T-helper 17 cell (primary cell): Measurements from ENCODE around the gene TEX264. TPM values are rescaled to one million over a fixed set of nuclear protein-coding genes. Genes with fewer than 3 reads are reported as not detected.

ENCODE experiments used
- ATAC-seq: fragments of 150-1000 bp; cut with Tn5 transposase; 2 replicates; pipeline ENCODE4 v1.10.0; 2021; ENCODE audit warnings: mild to moderate bottlenecking, moderate library complexity
- DNase-seq, 3 donors: peaks; one replicate each; pipeline versions ENCODE4 v3.0.0 to v3.0.0-alpha.2; 2020 to 2021
- H3K9me3 ChIP-seq: one replicate; pipeline ENCODE4 v1.7.0; 2013; ENCODE audit warnings: low read length, mild to moderate bottlenecking; ENCODE audit not compliant: control insufficient read depth, poor library complexity, severe bottlenecking
- H3K27ac Mint-ChIP-seq: one replicate; pipeline ENCODE4 v1.8.0; 2022; ENCODE audit warnings: mild to moderate bottlenecking, moderate library complexity, mixed read lengths
- H3K27me3 Mint-ChIP-seq: one replicate; pipeline ENCODE4 v1.8.0; 2022; ENCODE audit warnings: mixed read lengths
- H3K36me3 Mint-ChIP-seq: one replicate; pipeline ENCODE4 v1.8.0; 2022; ENCODE audit warnings: low read depth, mixed read lengths
- H3K4me1 Mint-ChIP-seq: one replicate; pipeline ENCODE4 v1.8.0; 2022; ENCODE audit warnings: mild to moderate bottlenecking, mixed read lengths
- H3K4me3 Mint-ChIP-seq: one replicate; pipeline ENCODE4 v1.8.0; 2022; ENCODE audit warnings: mild to moderate bottlenecking, moderate library complexity, mixed read lengths
- total RNA-seq, 4 donors: library from RNA in 2 of 4; stranded (reverse) in 2 of 4; gene quantifications; one replicate each; pipeline ENCODE4 v1.2.3 and lab custom pipeline; 2022 to 2026

Gene TEX264
- total RNA-seq, 2 donors from 2014 or later = 35.5 to 36.5 TPM

GRCh38 chr3:51668756-51669155, 2.3 kb upstream of the TEX264 start:
- Mint-ChIP-seq H3K4me1 (peaks cover 45% of the 10 kb centered on the region), H3K4me3 (no peak overlapping the region), H3K27ac (peak overlapping the region; percentile 94), H3K36me3 (peaks cover 1% of the 10 kb centered on the region), H3K27me3 (no peaks in the 10 kb centered on the region)
- ATAC-seq (no peak), DNase-seq (no peak)
- no peaks in the 10 kb centered on the region for H3K9me3 ChIP-seq

- Mint-ChIP-seq H3K27ac (peak overlapping the region; percentile 94), H3K4me1 (peaks cover 51% of the 10 kb centered on the region), H3K27me3 (no peaks in the 10 kb centered on the region), H3K36me3 (no peaks in the 10 kb centered on the region), H3K4me3 (peak overlapping the region; percentile 94)
- DNase-seq (peak; percentile 65 to 77 (median 72)), ATAC-seq (no peak)
- H3K9me3 ChIP-seq = no peaks in the 10 kb centered on the region
Measured at GRCh38 chr3:51669241-51670052, 1.6 kb upstream of the TEX264 start.

GRCh38 chr3:51670053-51670822, 814 bp upstream of the TEX264 start:
- Mint-ChIP-seq H3K4me1 (peaks cover 59% of the 10 kb centered on the region), H3K27me3 (no peaks in the 10 kb centered on the region), H3K36me3 (no peaks in the 10 kb centered on the region), H3K27ac (peak overlapping the region; percentile 94), H3K4me3 (peak overlapping the region; percentile 94)
- ATAC-seq (peak; percentile 49), DNase-seq (peak in 2 of 3 donors; percentile 34 to 56)
- no peaks in the 10 kb centered on the region for H3K9me3 ChIP-seq

GRCh38 chr3:51671734-51672475, 853 bp downstream of the TEX264 start:
- Mint-ChIP-seq H3K36me3 (peaks cover 4% of the 10 kb centered on the region), H3K4me3 (peak overlapping the region; percentile 94), H3K27ac (peak overlapping the region; percentile 94), H3K27me3 (no peaks in the 10 kb centered on the region), H3K4me1 (peaks cover 67% of the 10 kb centered on the region)
- H3K9me3 ChIP-seq = no peaks in the 10 kb centered on the region
- ATAC-seq (peak; percentile 22), DNase-seq (peak in 2 of 3 donors; percentile 43 to 47)

- Mint-ChIP-seq H3K4me3 (peak overlapping the region; percentile 77), H3K4me1 (peaks cover 74% of the 10 kb centered on the region), H3K27ac (peak overlapping the region; percentile 94), H3K27me3 (no peaks in the 10 kb centered on the region), H3K36me3 (peaks cover 4% of the 10 kb centered on the region)
- DNase-seq (no peak), ATAC-seq (no peak)
- no peaks in the 10 kb centered on the region for H3K9me3 ChIP-seq
Measured at GRCh38 chr3:51673181-51673801, 2.2 kb downstream of the TEX264 start.

DNA sequence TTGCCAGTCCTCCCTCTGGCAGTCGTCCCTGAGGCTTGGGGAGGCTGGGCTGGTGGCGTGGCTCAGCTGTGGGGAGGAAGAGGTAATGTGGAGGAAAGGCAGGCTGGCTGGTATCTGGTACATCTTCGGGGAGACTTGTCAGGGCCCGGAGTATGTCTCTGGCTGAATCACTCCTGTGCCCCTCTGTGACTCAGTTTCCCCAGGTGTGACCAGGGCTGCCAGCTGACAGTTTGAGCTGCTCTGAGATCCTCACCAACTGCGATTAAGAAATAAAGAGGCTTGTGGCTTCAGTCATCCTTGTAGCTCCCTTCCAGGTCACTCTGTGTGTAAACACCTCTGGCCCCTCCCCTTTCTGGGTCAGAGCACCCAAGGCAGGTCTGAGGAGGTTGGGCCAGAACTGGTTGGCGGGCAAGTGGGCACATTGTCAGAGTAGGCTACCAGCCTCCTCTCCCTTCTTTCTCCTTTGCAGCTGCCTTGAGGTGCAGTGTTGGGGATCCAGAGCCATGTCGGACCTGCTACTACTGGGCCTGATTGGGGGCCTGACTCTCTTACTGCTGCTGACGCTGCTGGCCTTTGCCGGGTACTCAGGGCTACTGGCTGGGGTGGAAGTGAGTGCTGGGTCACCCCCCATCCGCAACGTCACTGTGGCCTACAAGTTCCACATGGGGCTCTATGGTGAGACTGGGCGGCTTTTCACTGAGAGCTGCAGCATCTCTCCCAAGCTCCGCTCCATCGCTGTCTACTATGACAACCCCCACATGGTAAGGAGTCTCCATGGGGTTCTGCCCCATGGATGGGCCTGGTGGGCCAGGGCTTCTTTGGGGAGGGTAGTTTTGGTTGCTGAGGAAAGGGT, 3.0 kb downstream of the TEX264 start:
- ATAC-seq (no peak), DNase-seq (no peak)
- Mint-ChIP-seq H3K4me3 (peak overlapping the region; percentile 77), H3K36me3 (peaks cover 4% of the 10 kb centered on the region), H3K4me1 (peaks cover 76% of the 10 kb centered on the region), H3K27ac (peak overlapping the region; percentile 94), H3K27me3 (no peaks in the 10 kb centered on the region)
- H3K9me3 ChIP-seq = no peaks in the 10 kb centered on the region

- Mint-ChIP-seq H3K36me3 (peaks cover 4% of the 10 kb centered on the region), H3K4me3 (peak overlapping the region; percentile 49), H3K27me3 (no peaks in the 10 kb centered on the region), H3K27ac (peak overlapping the region; percentile 94), H3K4me1 (peaks cover 67% of the 10 kb centered on the region)
- ATAC-seq = no peak
- no peak for DNase-seq
- no peaks in the 10 kb centered on the region for H3K9me3 ChIP-seq
Measured at GRCh38 chr3:51675201-51675611, 4.2 kb downstream of the TEX264 start.

- no peak for DNase-seq
- no peak overlapping the region for H3K4me3 Mint-ChIP-seq
- no peak for ATAC-seq
- peak overlapping the region; percentile 94 for H3K27ac Mint-ChIP-seq
- peaks cover 69% of the 10 kb centered on the region for H3K4me1 Mint-ChIP-seq
- H3K36me3 Mint-ChIP-seq = peaks cover 4% of the 10 kb centered on the region
- no peaks in the 10 kb centered on the region for H3K27me3 Mint-ChIP-seq
- no peaks in the 10 kb centered on the region for H3K9me3 ChIP-seq
Measured at GRCh38 chr3:51676102-51676640, 5.1 kb downstream of the TEX264 start.

DNA sequence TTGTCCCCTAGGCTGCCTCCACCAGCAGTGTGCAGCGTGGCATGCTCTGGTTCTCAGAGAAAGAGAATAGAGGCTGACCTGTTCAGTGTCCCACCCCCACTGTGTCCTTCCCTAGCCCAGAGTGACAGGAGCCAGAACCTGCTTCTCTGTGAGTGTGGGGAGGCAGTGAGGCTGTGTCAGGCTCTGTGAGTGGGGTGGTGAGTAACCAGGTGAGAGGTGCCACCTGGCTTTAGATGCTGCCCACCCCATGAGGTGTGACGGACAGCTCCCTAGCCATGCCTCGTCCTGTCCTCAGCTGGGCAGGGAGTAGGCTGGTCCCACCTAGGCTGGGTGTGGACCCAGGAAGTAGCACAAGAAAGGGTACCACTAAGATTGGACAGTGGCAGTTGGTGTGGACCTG, 6.3 kb downstream of the TEX264 start:
- H3K9me3 ChIP-seq = no peaks in the 10 kb centered on the region
- H3K27ac Mint-ChIP-seq = peak overlapping the region; percentile 78
- ATAC-seq (no peak), DNase-seq (no peak)
- peaks cover 73% of the 10 kb centered on the region for H3K4me1 Mint-ChIP-seq
- peaks cover 6% of the 10 kb centered on the region for H3K36me3 Mint-ChIP-seq
- H3K27me3 Mint-ChIP-seq = no peaks in the 10 kb centered on the region
- peak overlapping the region; percentile 81 for H3K4me3 Mint-ChIP-seq

DNA sequence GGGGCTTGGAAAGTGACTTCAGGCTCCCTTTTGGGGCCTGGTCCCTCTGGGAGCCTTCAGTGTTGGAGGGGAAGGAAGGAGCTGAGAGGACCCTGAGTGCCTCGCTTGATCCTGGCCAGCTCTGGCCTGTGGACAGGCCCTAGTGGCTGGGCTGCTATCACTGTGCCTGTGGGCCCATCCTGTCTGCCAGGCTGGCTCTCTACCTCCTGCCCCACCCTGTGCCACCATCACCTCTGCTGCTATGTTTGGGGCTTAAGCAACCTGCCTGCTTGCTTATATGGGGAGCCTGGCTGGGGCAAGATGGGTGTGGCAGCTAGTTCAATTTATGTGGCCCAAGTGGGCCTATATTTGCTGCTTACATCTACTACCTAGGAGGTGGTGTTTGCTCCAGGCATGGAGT, 7.1 kb downstream of the TEX264 start:
- no peaks in the 10 kb centered on the region for H3K9me3 ChIP-seq
- DNase-seq (no peak), ATAC-seq (no peak)
- Mint-ChIP-seq H3K27ac (peak overlapping the region; percentile 78), H3K4me1 (peaks cover 75% of the 10 kb centered on the region), H3K4me3 (no peak overlapping the region), H3K27me3 (no peaks in the 10 kb centered on the region), H3K36me3 (peaks cover 7% of the 10 kb centered on the region)

DNA sequence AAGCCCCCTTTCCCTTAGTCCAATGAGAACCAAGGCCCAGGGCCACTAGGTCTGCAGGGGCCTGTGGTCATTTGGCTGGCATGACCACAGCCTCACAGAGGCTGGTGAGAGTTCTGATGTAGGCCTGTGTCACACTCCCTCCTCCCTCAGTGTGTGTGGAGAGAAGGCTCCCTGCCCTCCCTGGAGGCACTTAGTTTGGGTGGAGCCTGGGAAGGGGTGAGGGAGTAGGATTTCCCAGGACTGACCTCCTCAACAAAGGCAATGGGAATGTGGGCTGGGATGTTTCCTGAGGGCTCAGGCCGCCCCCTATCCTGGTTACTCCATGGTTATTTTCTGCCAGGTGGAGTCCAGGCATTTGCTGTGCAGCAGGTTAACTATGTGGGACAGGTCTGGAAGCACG, 7.6 kb downstream of the TEX264 start:
- no peak for ATAC-seq
- no peak for DNase-seq
- Mint-ChIP-seq H3K27me3 (no peaks in the 10 kb centered on the region), H3K27ac (peak overlapping the region; percentile 78), H3K4me1 (peaks cover 72% of the 10 kb centered on the region), H3K36me3 (peaks cover 8% of the 10 kb centered on the region), H3K4me3 (peak overlapping the region; percentile 12)
- no peaks in the 10 kb centered on the region for H3K9me3 ChIP-seq

GRCh38 chr3:51679318-51679717, 8.3 kb downstream of the TEX264 start:
- Mint-ChIP-seq H3K4me3 (no peak overlapping the region), H3K36me3 (peaks cover 8% of the 10 kb centered on the region), H3K4me1 (peaks cover 69% of the 10 kb centered on the region), H3K27ac (peak overlapping the region; percentile 54), H3K27me3 (no peaks in the 10 kb centered on the region)
- DNase-seq (no peak), ATAC-seq (no peak)
- H3K9me3 ChIP-seq = no peaks in the 10 kb centered on the region
